Mesothelial cell of epicardium (in vitro differentiated cells): ENCODE measurements around the gene FXYD1. TPM values are rescaled to one million over a fixed set of nuclear protein-coding genes. Genes with fewer than 3 reads are reported as not detected.

ENCODE experiments used
- DNase-seq, 2 experiments: peaks; one replicate each; pipeline ENCODE4 v3.0.0; 2021; ENCODE audit warnings: low spot score in 2 of 2; ENCODE audit not compliant: unreplicated experiment in 2 of 2
- H3K27ac Mint-ChIP-seq: 2 replicates; pipeline ENCODE4 v1.8.0; 2021; ENCODE audit warnings: mixed read lengths
- H3K27me3 Mint-ChIP-seq: 2 replicates; pipeline ENCODE4 v1.8.0; 2021; ENCODE audit warnings: low read depth, mixed read lengths
- H3K36me3 Mint-ChIP-seq: 2 replicates; pipeline ENCODE4 v1.8.0; 2021; ENCODE audit warnings: mixed read lengths
- H3K4me1 Mint-ChIP-seq: 2 replicates; pipeline ENCODE4 v1.8.0; 2021; ENCODE audit warnings: mixed read lengths
- H3K4me3 Mint-ChIP-seq: 2 replicates; pipeline ENCODE4 v1.8.0; 2021; ENCODE audit warnings: mild to moderate bottlenecking, moderate library complexity, mixed read lengths
- H3K9me3 Mint-ChIP-seq: 2 replicates; pipeline ENCODE4 v1.8.0; 2021; ENCODE audit warnings: mixed read lengths
- total RNA-seq: library from RNA; stranded (reverse); gene quantifications from 3 replicates; pipeline ENCODE4 v1.2.1, GENCODE V29; 2021
- TF ChIP-seq, protein P1 (sequence below): fragments of 200-600 bp; sonication (generic); IDR thresholded peaks from one replicate; pipeline ENCODE4 v1.5.0; 2021; ENCODE audit warnings: antibody characterized with exemption; ENCODE audit not compliant: unreplicated experiment

The FXYD1 gene
- total RNA-seq, 1 donor from 2014 or later, result 3.6 TPM

DNA sequence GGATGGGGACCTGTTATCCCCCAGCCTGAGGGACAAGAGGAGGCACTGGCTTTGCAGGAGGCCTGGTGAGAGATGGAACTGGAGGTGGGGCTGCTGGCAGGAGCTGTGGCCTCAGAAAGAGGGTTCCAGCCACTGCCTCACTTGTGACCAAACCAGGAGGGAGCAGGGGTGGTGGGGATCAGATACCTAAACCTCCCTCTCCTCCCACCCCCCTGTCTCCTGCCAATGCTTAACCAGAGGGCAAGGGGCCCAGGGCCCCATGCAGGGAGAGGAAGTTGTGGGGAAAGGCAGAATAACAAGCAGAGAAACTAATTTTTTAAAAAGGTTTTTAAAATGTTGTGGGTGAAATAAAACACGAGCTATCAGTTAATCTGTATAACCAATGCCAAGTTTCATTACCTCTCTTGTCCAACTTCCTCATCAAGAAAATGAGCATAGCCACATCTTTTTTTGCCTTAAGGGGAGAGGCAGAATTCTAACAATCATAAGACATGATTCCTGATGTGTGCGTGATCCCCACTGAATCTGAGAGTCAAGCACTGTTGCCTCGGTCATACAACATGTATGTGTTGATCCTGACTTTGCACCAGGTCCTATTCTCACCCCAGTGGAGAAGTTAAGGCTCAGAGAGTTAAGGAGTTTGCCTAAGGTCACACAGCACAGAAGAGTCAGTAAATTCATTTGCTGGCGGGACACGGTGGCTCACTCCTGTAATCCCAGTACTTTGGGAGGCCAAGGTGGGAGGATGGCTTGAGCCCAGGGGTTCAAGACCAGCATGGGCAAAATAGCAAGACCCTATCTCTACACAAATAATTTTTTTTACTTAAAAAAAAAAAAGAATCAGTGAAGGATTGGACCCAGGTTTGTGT lies 28.9 kb downstream of the FXYD1 start:
- TF ChIP-seq, protein P1, sequence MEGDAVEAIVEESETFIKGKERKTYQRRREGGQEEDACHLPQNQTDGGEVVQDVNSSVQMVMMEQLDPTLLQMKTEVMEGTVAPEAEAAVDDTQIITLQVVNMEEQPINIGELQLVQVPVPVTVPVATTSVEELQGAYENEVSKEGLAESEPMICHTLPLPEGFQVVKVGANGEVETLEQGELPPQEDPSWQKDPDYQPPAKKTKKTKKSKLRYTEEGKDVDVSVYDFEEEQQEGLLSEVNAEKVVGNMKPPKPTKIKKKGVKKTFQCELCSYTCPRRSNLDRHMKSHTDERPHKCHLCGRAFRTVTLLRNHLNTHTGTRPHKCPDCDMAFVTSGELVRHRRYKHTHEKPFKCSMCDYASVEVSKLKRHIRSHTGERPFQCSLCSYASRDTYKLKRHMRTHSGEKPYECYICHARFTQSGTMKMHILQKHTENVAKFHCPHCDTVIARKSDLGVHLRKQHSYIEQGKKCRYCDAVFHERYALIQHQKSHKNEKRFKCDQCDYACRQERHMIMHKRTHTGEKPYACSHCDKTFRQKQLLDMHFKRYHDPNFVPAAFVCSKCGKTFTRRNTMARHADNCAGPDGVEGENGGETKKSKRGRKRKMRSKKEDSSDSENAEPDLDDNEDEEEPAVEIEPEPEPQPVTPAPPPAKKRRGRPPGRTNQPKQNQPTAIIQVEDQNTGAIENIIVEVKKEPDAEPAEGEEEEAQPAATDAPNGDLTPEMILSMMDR, result no peak
- Mint-ChIP-seq H3K27ac (no peak overlapping the region), H3K9me3 (peaks cover 28% of the 10 kb centered on the region), H3K36me3 (peaks cover 33% of the 10 kb centered on the region), H3K4me1 (no peaks in the 10 kb centered on the region), H3K27me3 (no peaks in the 10 kb centered on the region), H3K4me3 (no peak overlapping the region)
- DNase-seq, result no peak

DNA sequence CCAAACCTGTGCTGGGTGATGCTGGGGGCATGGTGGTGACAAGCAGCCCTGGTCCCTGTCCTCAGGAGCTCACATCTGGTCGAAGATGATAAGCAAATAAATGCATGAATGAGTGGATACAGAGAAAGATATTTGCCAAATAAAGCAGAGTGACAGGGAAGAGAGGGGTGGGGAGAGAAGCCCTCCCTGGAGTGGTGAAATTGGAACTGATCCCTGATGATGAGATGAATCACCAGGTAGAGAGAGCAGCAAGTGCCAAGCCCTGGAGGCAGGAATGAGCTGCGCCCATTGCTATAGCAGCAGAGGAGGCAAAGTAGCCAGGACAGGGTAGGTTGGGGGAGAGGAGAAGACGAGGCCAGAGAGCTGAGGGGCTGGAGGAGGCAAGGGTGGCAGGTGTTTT lies 29.6 kb downstream of the FXYD1 start:
- no peak for DNase-seq

DNA sequence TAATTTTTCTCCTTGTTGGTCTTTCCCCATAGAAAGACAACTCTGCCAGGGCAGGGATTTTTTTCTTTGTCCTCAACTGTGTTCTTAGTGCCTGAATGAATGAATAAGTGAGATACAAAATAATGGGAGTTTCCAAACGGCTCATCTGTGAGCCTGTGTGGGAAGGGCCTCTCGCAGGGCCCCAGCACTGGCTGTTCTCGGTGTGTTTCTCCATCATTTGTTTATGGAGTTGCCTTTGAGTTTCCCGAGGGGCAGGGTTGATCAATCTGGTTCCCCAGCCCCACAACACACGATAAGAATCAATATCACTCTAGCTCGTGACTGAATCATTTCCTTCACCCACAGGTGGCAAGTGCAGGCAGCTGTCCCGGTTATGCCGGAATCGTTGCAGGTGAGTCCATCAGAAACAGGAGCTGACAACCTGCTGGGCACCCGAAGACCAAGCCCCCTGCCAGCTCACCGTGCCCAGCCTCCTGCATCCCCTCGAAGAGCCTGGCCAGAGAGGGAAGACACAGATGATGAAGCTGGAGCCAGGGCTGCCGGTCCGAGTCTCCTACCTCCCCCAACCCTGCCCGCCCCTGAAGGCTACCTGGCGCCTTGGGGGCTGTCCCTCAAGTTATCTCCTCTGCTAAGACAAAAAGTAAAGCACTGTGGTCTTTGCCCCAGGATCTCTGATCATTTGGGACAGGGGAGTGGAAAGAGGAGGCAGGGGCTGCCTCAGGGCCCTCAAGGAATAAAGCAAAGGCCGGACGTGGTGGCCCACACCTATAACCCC lies 30.8 kb downstream of the FXYD1 start:
- TF ChIP-seq, protein P1, result no peak
- H3K4me3 Mint-ChIP-seq, result no peak overlapping the region
- H3K27me3 Mint-ChIP-seq, result no peaks in the 10 kb centered on the region
- H3K36me3 Mint-ChIP-seq, result peaks cover 22% of the 10 kb centered on the region
- peaks cover 21% of the 10 kb centered on the region for H3K9me3 Mint-ChIP-seq
- no peaks in the 10 kb centered on the region for H3K4me1 Mint-ChIP-seq
- no peak for DNase-seq
- H3K27ac Mint-ChIP-seq, result no peak overlapping the region

More for the DNA sequence above, 29.6 kb downstream of the FXYD1 start:
- H3K27me3 Mint-ChIP-seq, result no peaks in the 10 kb centered on the region
- TF ChIP-seq, protein P1, result no peak
- H3K9me3 Mint-ChIP-seq, result peaks cover 28% of the 10 kb centered on the region
- H3K27ac Mint-ChIP-seq, result no peak overlapping the region
- no peak overlapping the region for H3K4me3 Mint-ChIP-seq
- peaks cover 30% of the 10 kb centered on the region for H3K36me3 Mint-ChIP-seq
- H3K4me1 Mint-ChIP-seq, result no peaks in the 10 kb centered on the region

DNA sequence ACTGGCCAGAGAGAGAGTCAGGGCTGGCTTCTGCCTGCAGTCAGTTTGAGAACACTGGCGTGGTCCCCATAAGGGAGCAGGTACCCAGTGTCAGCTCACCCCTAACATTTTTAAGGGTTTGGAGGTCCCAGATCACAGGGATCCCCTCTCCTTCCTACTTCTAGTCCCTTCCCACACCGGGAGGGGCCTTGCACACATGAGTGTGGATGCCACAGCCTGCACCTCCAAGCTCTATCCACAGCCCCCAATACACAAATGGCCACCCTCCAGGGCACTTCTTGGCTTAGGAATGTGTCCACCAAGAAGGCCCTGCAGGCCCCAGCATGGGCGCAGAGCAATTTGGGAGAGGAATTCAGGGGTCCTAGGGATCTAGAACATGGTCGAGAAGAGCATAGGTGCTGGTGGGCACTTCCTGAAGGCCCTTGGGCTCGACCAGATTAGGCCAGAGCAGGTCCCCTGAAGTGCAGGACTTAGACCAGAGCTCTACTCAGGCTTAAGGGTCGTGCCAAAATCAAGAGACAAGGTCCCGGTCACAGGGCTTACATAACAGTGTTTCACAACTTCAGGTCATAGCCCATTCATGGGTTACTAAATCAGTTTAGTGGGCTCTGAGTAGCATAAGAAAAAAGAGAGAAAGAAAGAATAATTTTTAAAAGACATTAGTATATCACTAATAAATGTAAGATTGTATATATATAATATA lies 31.9 kb downstream of the FXYD1 start:
- Mint-ChIP-seq H3K9me3 (peaks cover 15% of the 10 kb centered on the region), H3K27me3 (no peaks in the 10 kb centered on the region), H3K36me3 (peaks cover 17% of the 10 kb centered on the region), H3K27ac (no peak overlapping the region), H3K4me1 (no peaks in the 10 kb centered on the region), H3K4me3 (no peak overlapping the region)
- DNase-seq, result no peak
- TF ChIP-seq, protein P1, result no peak

DNA sequence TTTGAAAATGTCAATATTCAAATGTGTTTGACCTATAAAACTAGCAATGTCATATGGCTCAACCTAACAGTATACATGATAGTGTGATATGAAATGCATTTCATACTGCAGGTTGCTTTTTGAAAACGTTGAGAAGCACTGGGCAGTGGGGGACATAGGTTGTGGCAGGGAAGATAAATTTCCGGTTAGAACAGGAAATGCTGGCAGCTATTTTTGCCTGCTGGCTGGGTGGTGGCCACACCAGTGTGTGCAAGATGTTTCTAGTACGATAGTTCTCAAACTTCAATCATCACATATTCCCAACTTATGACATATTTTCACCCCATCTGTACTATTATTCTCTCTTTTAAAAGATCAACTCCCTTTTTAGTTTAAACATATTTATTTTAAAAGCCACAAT lies 33.1 kb downstream of the FXYD1 start:
- H3K4me1 Mint-ChIP-seq, result peaks cover 3% of the 10 kb centered on the region
- peaks cover 3% of the 10 kb centered on the region for H3K9me3 Mint-ChIP-seq
- no peak overlapping the region for H3K4me3 Mint-ChIP-seq
- H3K27me3 Mint-ChIP-seq, result no peaks in the 10 kb centered on the region
- H3K27ac Mint-ChIP-seq, result no peak overlapping the region
- DNase-seq, result no peak
- TF ChIP-seq, protein P1, result no peak
- peaks cover 4% of the 10 kb centered on the region for H3K36me3 Mint-ChIP-seq
